Measurements from ENCODE around the gene AP2S1.
"Not testable (repeated sequence)": the region's sequence is repeated elsewhere in the genome, so short reads cannot be mapped to it uniquely, and the experiment has no call there.

Gene AP2S1

DNA sequence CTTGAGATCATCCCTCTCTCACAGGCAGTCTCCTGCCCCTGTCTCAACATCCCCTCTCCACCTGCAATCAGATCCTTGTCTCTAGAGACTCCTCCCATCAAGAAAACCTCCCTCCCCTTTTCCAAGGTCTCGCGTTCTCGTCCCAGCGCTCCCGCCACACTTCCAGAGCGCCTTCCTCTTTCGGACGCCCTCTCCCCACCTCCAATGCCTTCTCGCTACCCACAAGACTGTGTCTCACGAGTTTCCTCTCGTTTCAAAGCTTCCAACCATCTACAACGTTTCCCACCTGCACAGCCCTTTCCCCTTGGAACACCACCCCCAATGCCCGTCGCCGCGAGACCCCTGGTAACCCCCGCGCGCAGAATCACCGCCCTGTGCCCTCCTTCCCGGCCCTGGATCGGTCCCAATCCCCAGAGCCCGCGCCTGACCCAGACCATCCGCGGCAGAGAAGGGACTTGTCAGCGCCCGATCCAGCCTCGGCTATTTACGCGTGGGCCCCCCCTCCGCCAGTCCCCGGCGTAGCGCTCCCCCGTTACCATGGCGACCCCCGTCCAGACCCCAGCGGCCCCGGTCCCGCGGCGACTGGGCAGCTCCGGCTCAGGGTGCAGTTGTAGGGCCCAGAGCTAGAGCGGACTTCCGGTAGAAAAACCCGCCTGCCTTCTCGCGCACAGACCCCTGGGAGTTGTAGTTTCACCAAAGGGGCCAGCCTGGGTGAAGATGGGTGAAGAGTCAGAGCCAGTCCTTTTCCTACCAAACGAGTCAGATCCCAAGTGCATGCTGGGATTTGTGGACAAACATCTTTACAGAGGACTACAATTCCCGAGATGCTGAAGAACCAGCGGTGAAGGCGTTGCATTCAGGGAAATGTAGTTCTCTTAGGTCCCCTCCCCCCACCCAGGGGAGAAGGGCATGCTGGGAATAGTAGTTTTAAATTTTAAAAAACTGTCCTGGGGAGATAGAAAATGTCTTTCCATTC, at the start of gene AP2S1:
Gene AP2S1 (minus strand): TSS at position 619 of the 976 bp plus-strand sequence. CDS start 80 bp downstream, at position 539.
- peak; percentile 94 to 98 for DNase-seq

DNA sequence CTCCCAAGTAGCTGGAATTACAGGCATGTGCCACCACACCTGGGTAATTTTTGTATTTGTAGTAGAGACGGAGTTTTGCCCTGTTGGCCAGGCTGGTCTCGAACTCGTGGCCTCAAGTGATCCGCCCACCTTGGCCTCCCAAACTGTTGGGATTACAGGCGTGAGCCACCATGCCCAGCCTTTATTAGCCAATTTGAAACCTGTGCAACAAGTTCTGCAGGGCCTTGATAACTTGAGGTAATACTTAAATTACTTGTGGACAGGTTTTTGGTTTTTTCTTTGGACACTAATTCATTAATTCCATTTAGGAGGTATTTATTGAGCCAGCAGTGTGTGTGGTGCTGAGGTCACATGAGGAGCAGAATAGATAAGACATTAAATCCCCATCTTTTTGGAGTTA, 49.7 kb upstream of the AP2S1 start:
- DNase-seq = no peak

DNA sequence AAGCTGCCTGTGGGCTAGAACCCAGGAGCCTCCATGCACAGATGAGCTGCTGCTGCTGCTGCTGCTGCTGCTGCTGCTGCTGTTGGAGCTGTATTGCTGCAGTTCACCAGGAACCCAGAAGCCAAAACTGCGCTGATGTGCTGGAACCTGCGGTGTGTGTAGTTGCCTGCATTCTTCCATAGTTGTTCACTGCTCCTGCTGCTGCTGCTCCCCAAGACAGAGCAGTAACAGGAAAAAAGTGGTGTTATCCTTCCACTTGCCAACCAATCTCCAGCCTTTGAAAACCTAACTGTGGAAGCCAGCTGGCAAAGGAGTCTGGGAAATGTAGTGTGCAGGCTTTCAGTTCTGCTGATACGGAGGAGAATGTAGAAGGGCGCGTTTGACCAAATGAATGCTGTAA, 48.1 kb upstream of the AP2S1 start:
- DNase-seq = no peak

DNA sequence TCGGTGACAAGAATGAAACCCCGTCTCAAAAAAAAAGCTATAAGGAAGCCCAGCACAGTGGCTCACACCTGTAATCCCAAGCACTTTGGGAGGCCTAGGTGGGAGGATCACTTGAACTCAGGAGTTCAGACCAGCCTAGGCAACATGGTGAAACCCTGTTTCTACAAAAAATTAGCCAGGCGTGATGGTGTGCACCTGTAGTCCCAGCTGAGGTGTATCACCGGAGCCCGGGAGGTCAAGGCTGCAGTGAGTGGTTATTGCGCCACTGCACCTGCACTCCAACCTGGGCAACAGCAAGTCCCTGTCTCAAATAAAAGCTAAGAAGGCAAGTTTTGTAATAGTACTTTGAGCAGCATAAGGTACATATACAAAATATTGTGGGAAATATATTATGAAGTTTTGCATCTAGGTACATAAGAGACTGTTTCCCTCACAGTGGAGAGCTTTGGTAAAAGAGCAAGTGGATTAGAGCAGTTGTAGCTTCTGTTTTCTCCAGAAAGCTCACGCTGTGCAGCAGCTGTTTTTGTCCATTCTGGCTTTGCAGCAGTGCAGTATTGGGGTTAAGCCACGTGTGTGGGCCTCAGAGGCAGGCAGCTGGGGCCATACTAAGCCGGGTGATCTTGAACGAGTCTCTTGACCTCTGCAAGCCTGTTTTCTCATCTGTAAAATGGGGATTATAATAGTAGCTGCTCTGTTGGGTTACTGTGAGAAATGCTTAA, 45.6 kb upstream of the AP2S1 start:
- no peak for DNase-seq

DNA sequence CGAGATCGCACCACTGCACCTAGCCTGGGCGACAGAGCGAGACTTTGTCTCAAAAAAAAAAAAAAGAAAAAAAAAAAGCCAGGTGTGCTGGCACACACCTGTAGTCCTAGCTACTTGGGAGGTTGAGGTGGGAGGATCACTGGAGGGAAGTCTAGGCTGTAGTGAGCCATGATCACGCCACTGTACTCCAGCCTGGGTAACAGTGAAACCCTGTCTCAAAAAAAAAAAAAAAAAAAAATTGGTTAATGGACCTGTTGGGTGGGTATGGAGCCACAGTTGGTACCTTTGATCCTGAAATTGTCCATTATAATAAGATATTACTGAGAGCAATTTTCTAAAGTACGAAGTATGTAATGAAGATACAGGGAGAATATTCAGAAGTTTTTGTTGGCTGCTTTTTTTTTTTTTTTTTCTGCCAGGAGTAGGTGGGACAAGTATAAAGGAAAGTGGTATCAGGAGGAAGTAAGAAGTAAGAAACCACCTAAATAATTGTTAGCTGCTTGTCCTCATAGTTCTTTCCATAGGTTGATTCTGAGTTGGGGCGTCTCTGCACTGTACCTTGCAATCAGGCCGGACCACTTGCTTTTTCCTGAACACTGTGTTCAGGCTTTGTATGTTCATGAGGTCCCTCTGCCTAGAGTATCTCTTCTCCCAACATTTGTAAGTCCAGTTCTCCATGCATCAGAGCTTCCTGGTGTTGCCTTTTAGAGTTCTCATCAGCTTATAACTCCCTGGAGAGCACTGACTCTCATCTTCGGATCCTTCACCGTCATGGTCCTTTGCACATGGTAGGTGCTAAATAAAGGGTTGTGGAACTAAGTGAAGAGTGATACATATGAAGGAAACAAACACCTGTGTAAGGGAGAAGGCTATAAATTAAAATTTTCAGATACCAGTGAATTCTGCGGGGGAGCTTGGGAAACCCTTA, 41.9 kb upstream of the AP2S1 start:
- peak; percentile 70 to 90 for DNase-seq

DNA sequence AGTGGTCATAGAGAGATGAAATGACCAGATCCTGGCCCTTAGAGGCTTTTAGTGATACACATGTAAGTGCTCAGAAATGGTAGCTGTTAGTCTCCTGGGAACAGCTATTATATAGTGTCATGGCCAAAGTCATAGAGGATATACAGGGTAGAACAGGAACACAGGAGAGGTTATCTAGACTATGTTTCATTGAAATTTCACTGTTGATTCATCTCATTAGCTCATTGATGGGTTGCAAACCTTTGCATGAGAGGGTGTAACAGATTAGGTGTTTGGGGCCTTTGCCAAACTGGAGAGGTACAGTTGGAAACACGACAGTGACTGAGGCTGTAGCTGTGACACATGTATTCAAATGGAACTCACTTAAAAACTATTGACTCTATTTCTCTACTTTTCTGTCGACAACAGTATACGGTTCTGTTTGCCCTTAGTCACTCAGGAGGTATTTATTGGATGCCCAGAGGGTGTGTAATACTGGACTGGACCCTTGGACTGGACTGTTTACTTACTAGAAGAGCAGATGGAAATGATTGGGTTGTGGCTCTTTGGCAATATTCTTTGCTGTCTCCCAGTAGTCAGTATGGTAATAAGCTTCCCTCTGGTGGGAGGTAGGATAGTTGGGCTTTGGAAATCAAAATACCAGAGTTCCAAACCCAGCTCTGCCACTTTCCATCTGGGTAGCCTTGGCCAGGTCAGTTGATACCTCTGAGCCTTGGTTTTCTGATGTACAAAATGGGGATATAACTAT, 40.0 kb upstream of the AP2S1 start:
- DNase-seq = no peak

DNA sequence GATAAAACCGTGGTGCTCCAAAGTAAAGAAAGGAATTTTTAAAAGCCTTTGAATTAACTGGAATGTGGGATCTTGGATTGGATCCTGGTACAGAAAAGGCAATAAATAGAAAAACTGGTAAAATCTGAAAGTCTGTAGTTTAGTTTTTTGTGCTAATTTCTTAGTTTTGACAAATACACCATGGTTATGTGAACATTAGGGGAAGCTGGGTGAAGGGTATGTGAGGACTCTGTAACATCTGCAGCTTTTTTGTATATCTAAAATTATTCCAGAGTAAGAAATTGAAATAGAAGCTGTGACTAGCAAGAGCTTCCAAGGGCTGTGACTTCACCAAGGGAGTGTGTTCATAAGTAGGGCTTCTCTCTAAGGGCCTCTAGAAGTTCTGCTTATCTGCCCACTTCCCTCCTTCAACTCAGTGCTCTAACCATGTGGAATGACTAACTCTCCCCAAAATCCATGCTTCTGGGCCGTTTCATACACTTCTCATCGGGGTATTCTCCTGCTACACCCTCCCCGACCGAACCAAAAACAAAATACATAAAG, 36.7 kb upstream of the AP2S1 start:
- no peak for DNase-seq

DNA sequence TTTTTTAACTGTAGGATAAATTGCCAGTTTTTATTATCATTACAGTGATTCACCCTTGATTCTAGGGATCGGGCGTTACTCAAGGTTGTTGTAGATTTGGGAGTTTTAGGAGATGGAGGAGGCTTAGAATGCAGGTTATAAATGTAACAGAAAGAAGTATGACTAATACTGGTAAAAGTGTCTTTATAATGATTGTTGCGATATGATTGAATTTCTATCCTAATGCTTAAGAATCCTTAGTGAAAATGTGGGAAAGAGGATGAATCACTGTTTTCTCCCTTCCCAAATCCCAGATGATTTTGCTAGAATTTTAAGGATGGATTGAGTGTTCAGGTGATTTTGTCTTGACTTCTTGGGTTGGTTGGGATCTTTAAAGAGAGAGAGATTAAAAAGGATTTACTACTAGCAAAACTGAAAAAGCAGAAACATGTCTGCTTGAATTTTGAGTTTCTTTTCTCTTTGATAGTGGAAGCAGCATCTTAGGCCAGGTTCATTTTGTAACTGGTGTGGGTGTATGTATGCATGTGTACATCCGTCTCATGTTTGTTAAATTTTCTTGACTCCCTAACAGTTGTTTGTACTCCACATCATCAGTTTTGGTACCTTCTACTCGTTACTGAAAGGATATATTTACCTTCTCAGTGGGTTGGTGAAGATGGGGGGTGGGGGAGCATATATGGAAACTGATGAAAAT, 36.0 kb upstream of the AP2S1 start:
- no peak for DNase-seq

DNA sequence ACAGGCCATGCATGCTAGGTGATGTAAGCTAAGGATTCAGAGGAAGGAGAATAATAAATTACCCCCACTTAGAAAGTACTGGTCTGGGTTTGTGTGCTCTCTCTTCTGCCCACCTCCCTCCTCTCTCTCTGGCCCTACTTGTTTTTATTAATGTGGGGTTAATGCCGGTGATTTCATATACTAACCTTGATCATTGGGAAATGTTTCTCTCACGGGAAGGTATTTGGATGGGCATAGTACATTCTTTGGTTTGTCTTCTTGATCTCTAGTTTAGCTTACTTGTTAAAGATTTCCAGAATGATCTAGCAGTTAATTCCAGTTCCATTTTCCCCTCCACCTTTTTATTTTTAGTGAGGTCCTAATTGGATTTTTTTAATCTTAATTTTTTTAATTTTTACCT, 34.8 kb upstream of the AP2S1 start:
- no peak for DNase-seq

DNA sequence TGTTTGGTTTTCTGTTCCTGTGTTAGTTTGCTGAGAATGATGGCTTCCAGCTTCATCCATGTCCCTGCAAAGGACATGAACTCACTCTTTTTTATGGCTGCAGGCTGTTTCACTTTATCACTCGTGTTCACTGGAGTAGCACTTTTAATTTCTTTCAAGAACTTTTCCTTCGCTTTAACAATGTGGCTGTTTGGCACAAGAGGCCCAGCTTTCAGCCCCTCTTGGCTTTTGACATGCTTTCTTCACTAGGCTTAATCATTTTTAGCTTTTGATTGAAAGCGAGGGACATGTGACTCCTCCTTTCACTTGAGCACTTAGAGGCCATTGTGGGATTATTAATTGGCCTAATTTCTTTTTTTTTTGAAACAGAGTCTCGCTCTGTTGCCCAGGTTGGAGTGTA, 32.1 kb upstream of the AP2S1 start:
- not testable (repeated sequence) for DNase-seq

DNA sequence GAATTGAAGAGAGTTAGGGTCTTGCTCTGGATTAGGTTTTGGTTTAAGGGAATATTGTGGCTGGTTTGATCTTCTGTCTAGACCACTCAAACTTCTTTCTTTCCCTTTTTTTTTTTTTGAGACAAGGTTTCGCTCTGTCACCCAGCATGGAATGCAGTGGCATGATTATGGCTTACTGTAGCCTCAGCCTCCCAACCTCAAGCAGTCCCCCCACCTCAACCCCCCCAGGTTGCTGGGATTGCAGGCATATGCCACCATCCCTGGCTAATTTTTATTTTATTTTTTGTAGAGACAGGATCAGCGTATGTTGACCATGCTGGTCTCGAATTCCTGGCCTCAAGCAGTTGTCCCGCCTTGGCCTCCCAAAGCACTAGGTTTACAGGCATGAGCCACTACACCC, 31.4 kb upstream of the AP2S1 start:
- no peak for DNase-seq

DNA sequence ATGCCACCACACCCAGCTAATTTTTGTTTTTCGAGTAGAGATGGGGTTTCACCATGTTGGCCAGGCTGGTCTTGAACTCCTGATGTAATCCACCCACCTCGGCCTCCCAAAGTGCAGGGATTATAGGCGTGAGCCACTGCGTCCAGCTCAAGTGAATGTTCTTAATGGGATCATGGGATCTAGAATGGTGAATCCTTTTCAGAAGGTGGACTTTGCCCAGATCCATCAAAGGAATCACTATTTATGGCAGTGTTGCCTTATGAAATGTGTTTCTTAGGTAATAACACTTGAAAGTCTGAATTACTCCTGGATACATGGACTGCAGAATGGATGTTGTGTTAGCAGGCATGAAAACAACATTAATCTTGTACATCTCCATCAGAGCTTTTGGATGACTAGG, 30.4 kb upstream of the AP2S1 start:
- DNase-seq = no peak

DNA sequence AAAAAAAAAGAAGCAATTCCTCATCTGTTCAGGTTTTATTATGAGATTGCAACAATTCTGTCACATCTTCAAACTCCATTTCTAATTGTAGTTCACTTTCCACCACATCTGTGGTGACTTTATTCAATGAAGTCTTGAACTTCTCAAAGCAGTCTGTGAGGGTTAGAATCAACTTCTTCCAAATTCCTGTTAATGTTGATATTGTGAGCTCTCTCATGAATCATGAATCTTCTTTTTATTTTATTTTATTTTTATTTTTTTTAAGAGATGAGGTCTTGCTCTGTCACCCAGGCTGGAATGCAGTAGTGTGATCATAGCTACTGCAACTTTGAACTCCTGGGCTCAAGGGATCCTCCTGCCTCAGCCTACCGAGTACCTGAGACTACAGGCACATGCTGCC, 29.8 kb upstream of the AP2S1 start:
- no peak for DNase-seq

DNA sequence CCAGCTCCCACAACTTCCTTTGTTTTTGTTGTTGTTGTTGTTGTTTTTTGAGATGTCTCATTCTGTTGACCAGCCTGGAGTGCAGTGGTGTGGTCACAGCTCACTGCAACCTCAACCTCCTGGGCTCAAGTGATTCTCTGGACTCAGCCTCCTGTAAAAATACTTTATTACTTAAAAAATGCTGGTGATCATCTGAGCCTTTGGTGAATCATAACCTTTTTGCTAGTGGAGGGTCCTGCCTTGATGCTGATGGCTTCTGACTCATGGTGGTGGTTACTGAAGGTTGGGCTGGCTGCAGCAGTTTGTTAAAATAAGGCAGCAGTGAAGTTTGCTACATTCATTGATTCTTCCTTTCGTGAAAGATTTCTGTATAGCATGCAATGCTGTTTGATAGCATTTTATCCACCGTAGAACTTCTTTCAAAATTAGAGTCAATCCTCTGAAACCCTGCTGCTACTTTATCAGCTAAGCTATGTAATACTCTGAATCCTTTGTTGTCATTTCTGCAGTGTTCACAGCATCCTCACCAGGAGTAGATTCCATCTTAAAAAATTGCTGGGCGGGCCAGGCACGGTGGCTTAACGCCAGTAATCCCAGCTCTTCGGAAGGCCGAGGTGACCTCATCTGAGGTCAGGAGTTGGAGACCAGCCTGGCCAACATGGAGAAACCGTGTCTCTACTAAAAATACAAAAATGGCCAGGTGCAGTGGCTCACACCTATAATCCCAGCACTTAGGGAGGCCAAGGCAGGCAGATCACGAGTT, 28.1 kb upstream of the AP2S1 start:
- DNase-seq = no peak

DNA sequence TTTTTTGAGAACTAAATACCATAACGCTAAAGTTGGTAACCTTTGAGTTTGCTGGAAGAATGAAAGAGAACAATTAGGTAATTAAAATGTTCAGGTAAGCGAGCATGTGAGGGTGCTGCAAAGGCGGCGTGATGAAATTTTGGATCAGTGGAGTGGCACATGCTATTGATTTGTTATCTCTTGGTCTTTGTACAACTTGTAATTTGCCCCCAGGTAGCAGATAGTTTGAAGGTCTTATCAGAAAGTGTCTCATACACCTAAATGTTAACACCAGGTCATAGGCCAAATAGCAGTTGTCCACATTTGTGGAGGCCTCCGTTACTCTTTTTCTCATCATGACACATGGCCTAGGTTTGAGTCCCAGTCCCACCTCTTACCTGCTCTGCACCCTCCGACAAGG, 25.0 kb upstream of the AP2S1 start:
- no peak for DNase-seq

DNA sequence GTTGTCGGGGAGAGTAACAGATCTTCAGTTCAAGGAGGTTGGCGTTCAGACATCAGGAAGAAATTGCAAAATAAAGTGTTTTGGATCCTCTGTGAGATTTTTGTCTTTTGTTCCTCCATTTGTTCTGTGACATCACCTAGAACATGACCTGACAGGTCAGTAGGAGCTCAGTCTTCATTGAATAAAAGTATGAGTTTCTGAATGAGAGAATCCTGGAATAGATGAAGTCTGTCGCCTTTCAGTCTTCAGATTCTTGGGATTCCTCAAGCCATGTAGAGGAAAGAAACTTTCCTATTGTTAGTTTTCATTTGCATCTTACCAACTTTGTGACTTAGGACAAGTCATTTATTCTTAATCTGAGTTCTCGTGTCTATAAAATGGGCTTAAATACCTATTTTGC, 24.6 kb upstream of the AP2S1 start:
- DNase-seq = no peak

DNA sequence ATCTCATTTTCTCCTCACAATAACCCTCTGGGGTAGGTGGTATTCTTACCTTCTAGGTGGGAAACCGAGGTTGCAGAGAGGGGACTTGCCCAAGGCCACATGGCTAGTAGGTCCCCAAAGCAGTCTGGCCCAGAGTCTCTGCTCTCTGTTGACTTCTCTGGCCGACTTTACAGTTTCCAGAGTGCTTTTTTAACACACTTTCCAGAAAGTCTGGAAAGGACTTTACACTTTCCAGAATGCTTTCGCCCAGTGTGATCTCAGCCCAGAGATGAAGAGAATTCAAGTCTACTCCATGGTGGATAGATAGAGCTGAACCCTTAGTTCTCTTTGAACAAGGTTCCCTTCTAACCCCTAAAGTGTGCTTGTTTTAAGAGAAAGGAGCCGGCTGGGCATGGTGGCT, 22.3 kb upstream of the AP2S1 start:
- no peak for DNase-seq

DNA sequence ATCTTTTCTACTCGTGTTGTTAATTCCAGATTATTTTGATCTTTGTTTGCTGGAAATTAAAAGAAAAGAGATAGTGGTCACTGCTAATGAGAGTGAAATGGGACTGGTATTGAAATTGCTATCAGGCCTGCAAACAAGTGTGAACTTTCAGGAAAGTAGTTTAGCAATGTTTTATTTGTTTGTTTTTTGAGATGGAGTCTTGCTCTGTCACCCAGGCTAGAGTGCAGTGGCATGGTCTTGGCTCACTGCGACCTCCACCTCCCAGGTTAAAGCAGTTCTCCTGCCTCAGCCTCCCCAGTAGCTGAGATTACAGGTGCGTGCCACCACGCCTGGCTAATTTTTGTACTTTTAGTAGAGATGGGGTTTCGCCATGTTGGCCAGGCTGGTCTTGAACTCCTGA, 20.5 kb upstream of the AP2S1 start:
- not testable (repeated sequence) for DNase-seq

DNA sequence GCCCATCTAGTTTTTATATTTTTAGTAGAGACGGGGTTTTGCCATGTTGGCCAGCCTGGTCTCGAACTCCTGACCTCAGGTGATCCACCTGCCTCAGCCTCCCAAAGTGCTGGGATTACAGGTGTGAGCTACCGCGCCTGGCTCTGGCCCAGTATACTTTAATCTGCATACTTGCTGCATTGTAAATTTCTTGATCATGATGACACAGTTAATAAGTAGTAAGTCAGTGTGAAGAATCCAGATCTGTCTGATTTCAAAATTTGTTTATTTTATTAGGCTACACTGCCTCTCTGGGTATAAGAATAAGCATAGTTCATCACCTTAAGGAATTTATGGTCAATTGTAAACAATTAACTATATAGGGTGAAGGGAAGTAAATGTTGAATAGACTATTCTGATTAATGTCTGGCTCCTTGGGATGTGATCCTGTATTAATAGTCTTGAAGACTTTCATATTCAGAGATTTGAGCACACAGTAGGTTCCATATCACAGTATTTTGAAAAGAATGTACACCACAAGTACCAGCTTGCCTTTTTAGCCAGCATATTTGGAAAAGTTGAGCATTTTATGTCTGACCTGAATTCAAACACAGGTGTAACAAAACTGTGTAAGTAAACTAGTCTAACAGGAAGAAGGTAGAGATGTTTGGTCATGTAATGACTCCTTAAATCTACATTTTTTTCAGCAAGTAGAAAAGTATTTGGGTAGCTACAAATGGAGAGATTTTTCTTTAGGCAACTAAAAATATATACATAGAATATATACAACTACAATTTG, 17.6 kb upstream of the AP2S1 start:
- DNase-seq = no peak

DNA sequence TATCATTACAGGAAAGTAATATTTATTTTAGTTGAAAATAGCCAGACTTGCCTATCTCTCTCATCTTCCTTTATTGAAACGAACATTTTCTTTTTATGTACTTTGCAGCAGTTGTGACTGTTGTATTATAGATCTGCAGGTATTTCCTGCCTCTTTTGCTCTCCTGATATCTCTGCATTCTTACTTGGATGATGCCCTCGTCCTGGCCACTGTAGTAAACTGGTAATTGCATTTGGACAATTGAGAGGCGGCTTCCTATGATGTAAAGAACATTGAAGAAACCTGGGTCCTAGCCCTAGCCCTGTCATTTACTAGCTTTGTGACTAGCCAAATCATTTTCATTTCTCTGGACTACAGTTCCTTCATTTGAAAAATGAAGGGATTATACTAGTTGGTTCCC, 16.5 kb upstream of the AP2S1 start:
- DNase-seq = no peak
